ENCODE data around the gene BBS4.
"Not testable (repeated sequence)": the region's sequence is repeated elsewhere in the genome, so short reads cannot be mapped to it uniquely, and the experiment has no call there.

The BBS4 gene

GRCh38 chr15:72706266-72706665 lies 20.3 kb downstream of the BBS4 start:
- no peak for DNase-seq

DNA sequence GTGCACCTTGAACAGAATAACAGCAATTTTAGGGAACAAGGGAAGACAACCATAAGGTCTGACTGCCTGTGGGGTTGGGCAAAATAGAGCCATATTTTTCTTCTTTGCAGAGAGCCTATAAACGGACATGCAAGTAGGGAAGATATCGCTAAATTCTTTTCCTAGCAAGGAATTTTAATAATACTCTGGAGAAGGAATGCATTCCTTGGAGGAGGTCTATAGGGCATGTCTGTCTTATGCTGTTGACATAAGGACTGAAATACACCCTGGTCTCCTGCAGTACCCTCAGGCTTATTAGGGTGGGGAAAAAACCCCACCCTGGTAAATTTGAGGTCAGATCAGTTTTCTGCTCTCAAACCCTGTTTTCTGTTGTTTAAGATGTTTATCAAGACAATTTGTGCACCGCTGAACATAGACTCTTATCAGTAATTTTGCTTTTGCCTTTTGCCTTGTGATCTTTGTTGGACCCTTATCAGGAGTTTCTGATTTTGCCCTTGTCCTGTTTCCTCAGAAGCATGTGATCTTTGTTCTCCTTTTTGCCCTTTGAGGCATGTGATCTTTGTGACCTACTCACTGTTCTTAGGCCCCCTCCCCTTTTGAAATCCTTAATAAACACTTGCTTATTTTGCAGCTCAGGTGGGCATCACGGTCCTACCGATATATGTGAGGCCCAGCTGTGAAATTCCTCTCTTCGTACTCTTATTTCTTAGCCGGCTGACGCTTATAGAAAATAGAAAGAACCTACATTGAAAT lies 22.7 kb downstream of the BBS4 start:
- DNase-seq: not testable (repeated sequence)

DNA sequence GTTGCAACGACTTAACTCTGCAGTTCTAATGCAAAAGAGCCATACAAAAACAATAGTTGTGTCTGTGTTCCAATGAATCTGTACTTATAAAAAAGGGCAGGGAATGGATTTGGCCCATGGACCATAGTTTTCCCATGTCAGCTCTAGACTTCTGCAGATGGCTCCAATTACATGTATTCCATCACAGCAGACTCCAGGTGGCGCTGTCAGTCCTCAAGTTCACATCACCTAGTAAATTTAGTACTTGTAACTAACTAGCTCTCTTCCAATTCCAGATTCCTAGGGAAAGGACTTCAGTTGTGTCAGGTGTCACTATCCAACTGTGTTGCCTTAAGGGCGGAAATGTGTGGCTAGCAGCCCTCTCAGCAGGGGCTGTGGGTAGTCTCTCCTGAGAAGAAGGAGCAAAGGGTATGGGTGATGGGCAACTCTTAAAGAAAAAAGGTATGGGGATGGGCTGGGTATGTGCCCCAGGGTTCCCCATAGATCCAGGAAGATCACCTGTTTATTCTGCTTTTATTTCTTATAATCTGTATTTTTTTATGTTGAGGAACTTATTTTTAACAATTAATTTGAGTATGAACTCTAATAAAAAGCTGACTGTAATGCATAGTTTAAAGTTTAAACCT lies 36.2 kb downstream of the BBS4 start:
- peak; percentile 66 to 72 for DNase-seq

DNA sequence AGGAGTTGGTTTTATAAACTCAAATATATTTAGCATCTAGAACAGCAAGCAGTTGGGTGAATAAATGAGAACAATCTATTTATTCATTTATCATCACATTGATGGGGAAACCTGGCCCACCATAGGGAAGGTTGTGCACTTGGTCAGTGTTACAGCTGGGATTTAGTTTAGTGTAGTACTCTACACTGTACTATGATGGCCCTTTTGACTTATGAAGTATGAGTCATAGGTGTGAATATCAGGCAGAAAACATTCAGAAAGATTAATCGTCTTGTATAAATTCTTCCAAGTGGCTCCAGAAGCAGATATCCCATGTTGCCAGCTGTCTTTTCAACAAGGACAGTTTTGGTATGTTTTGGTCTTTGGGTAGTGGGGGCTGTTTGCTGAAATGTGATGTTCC lies 38.0 kb downstream of the BBS4 start:
- no peak for DNase-seq

DNA sequence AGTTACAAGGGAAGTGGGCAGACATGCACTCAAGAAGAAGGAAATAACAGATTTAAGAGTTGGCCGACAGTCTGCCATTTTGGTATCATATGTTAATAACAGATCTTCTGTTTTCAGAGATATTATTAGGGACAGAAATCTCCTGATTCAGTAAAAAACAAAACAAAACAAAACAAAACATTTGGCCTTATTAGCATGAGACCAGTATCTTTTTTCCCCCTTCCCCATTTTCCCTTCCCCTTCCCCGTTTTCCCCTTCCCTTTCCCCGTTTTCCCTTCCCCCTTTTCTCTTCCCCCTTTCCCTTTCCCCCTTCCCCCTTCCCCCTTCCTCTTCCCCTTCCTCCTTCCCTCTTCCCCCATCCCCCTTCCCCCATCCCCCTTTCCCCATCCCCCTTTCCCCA lies 39.4 kb downstream of the BBS4 start:
- DNase-seq: no peak

DNA sequence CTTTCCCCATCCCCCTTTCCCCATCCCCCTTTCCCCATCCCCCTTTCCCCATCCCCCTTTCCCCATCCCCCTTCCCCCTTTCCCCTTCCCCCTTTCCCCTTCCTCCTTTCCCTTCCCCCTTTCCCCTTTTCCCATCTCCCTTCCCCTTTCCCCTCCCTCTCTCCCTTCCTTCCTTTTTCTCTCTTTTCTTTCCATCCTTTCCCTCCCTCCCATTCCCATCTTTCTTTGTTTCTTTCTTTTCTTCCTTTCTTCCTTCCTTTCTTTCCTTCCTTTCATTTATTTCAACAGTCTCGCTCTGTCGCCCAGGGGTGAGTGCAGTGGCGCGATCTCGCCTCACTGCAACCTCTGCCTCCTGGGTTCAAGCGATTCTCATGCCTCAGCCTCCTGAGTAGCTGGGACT lies 39.8 kb downstream of the BBS4 start:
- not testable (repeated sequence) for DNase-seq

- DNase-seq: no peak
Measured at GRCh38 chr15:72727154-72727553, 41.1 kb downstream of the BBS4 start.

- DNase-seq: not testable (repeated sequence)
Measured at GRCh38 chr15:72728249-72728648, 42.2 kb downstream of the BBS4 start.

DNA sequence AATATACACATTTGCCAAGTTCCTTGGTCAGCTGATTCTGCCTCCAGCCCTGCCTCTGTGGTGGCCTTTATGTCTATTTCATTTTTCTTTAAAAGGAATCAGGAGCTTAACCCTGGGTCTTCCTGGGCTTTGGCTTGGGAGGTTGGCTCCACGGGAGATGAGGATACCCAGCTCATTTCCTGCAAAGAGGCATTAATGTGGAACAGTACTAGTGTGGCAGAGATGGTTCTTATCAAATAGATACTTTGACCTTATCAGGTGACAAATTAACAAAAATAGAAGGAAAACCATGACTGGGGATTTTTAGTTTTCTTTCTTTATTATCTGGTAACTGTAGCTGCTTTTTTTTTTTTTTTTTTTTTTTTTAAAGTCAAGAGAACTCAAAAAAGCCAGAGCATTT lies 42.8 kb downstream of the BBS4 start:
- DNase-seq: no peak

DNA sequence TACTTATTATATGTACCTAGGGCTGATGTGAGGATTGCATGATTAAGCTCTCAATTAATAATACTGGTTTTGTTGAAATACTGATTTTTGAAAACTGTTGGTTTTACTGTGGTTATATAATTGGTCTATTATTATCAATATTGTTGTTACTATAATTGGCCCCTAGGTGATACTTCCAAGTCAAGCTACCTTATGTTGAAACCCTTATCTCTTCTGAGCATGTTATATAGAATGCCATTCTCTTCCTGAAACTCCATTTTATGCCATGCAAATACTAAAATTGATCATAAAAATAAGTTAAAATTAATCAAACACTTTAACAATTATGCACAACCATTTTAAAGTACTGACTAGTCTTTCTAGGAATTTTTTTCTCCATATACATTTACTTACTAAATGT lies 46.1 kb downstream of the BBS4 start:
- DNase-seq: no peak

- DNase-seq: no peak
Measured at GRCh38 chr15:72732516-72732915, 46.5 kb downstream of the BBS4 start.

- DNase-seq: no peak
Measured at GRCh38 chr15:72733941-72734738, 48.1 kb downstream of the BBS4 start.

DNA sequence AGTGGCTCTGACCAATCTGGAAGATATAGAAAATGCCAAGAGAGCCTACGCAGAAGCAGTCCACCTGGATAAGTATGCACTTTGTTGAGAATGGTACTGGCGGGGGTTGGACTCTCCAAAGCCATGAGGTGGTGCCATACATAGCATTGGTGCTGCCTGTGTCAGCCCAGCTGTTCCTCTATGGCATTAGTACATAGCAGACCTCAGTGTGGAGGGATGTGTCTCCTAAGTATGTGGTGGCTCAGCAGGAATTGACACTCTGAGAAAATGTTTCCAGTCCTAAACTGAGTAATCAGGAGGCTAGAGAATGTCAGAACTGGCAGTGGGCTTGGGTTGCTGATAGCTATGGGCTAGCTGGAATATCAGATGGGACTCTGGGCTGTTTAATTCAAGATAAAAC lies 49.1 kb downstream of the BBS4 start:
- DNase-seq: no peak

GRCh38 chr15:72737061-72737460 lies 51.1 kb downstream of the BBS4 start:
- DNase-seq: no peak

DNA sequence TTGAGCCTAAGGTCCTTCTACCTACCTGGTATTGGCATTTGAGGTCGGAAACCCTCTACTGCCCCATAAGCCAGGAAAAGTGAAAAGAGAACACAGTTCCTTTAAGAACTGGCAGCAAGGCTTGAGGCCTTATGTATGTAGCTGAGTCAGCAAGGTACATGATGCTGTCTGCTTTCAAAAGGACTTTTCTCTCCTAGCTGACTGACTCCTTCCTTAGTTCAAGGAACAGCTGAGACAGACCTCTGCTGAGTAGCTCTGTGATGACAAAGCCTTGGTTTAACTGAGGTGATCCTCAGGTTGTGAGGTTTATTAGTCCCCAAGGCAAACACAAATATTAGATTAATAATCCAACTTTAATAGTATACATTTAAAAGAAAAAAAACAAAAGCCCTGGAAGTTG lies 51.7 kb downstream of the BBS4 start:
- DNase-seq: no peak

- no peak for DNase-seq
Measured at GRCh38 chr15:72740219-72740618, 54.2 kb downstream of the BBS4 start.

- DNase-seq: no peak
Measured at GRCh38 chr15:72749700-72750099, 63.7 kb downstream of the BBS4 start.

GRCh38 chr15:72751751-72752455 lies 65.9 kb downstream of the BBS4 start:
- no peak for DNase-seq

DNA sequence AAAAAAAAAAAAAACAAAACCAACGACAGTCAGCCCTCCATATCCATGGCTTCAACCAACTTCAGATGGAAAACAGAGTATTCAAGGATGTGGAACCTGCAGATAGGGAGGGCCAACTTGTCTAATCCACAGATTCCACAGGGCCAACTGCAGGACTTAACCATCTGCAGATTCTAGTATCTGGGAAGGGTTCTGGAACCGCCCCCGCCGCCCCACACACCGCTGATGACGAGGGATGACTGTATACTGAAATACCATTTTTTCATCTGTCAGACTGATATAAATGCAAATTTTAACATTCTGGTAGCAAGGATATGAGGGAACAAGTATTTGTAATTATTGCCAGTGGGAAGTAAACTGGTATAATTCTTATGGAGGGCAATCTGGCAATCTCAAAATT lies 68.1 kb downstream of the BBS4 start:
- DNase-seq: no peak

GRCh38 chr15:72758182-72758581 lies 72.2 kb downstream of the BBS4 start:
- DNase-seq: no peak

GRCh38 chr15:72760590-72761260 lies 74.7 kb downstream of the BBS4 start:
- DNase-seq: no peak

GRCh38 chr15:72764656-72765055 lies 78.6 kb downstream of the BBS4 start:
- DNase-seq: no peak

DNA sequence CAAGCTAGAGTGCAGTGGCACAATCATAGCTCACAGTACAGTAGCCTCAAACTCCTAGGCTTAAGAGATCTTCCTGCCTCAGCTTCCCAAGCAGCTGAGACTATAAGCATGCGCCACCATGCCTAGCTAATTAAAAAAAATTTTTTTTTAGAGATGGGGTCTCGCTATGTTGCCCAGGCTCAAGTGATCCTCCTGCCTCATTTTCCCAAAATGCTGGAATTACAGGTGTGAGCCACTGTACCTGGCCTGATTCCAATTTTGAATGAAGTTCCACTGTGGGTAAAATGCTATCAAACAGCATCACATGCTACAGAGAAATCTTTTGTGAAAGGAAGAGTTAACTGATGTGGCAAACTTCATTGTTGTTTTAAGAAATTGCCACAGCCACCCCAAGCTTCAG lies 80.0 kb downstream of the BBS4 start:
- no peak for DNase-seq

All from activated CD4-positive, alpha-beta T cell treated with anti-CD3 and anti-CD28 coated beads, Interleukin-2, amount 50 U/mL, for 4 hours (primary cell).